ENCODE data around the gene ANKS1B. TPM values are rescaled to one million over a fixed set of nuclear protein-coding genes. Genes with fewer than 3 reads are reported as not detected.

ANKS1B gene
- total RNA-seq, 1 donor from 2014 or later = 11.3 TPM

GRCh38 chr12:99700032-99700431 is 284.7 kb downstream of the ANKS1B start:
- Mint-ChIP-seq H3K4me3 (ENCODE audit: unreplicated experiment) (no peak overlapping the region), H3K27me3 (ENCODE audit: unreplicated experiment) (no peaks in the 10 kb centered on the region), H3K9me3 (ENCODE audit: unreplicated experiment) (no peaks in the 10 kb centered on the region), H3K27ac (ENCODE audit: unreplicated experiment) (no peak overlapping the region), H3K4me1 (ENCODE audit: low read depth, unreplicated experiment) (peaks cover 2% of the 10 kb centered on the region), H3K36me3 (ENCODE audit: unreplicated experiment) (no peaks in the 10 kb centered on the region)
- no peak for DNase-seq
- no peak for TF ChIP-seq CTCF (IDR thresholded peaks at IDR 0.05; ENCODE audit: partially characterized antibody, unreplicated experiment)

- Mint-ChIP-seq H3K9me3 (ENCODE audit: unreplicated experiment) (no peaks in the 10 kb centered on the region), H3K4me3 (ENCODE audit: unreplicated experiment) (no peak overlapping the region)
These were observed 289.7 kb downstream of the ANKS1B start for GRCh38 chr12:99695050-99695449.

GRCh38 chr12:99686142-99686541 is 298.6 kb downstream of the ANKS1B start:
- DNase-seq = no peak
- no peak for TF ChIP-seq CTCF (IDR thresholded peaks at IDR 0.05; ENCODE audit: partially characterized antibody, unreplicated experiment)
- H3K4me3 Mint-ChIP-seq (ENCODE audit: unreplicated experiment) = no peak overlapping the region
- H3K9me3 Mint-ChIP-seq (ENCODE audit: unreplicated experiment) = no peaks in the 10 kb centered on the region
- H3K36me3 Mint-ChIP-seq (ENCODE audit: unreplicated experiment) = no peaks in the 10 kb centered on the region
- H3K27ac Mint-ChIP-seq (ENCODE audit: unreplicated experiment) = no peak overlapping the region
- H3K4me1 Mint-ChIP-seq (ENCODE audit: low read depth, unreplicated experiment) = no peaks in the 10 kb centered on the region
- H3K27me3 Mint-ChIP-seq (ENCODE audit: unreplicated experiment) = no peaks in the 10 kb centered on the region

More at GRCh38 chr12:99695050-99695449, 289.7 kb downstream of the ANKS1B start:
- Mint-ChIP-seq H3K4me1 (ENCODE audit: low read depth, unreplicated experiment) (peaks cover 2% of the 10 kb centered on the region), H3K36me3 (ENCODE audit: unreplicated experiment) (no peaks in the 10 kb centered on the region), H3K27ac (ENCODE audit: unreplicated experiment) (no peak overlapping the region), H3K27me3 (ENCODE audit: unreplicated experiment) (no peaks in the 10 kb centered on the region)
- no peak for DNase-seq
- no peak for TF ChIP-seq CTCF (IDR thresholded peaks at IDR 0.05; ENCODE audit: partially characterized antibody, unreplicated experiment)

- Mint-ChIP-seq H3K27ac (ENCODE audit: unreplicated experiment) (no peak overlapping the region), H3K9me3 (ENCODE audit: unreplicated experiment) (no peaks in the 10 kb centered on the region), H3K4me1 (ENCODE audit: low read depth, unreplicated experiment) (no peaks in the 10 kb centered on the region), H3K27me3 (ENCODE audit: unreplicated experiment) (no peaks in the 10 kb centered on the region), H3K36me3 (ENCODE audit: unreplicated experiment) (no peaks in the 10 kb centered on the region), H3K4me3 (ENCODE audit: unreplicated experiment) (no peak overlapping the region)
- no peak for DNase-seq
- no peak for TF ChIP-seq CTCF (IDR thresholded peaks at IDR 0.05; ENCODE audit: partially characterized antibody, unreplicated experiment)
These were observed 304.5 kb downstream of the ANKS1B start for GRCh38 chr12:99680276-99680675.

GRCh38 chr12:99670635-99671034 is 314.1 kb downstream of the ANKS1B start:
- H3K4me1 Mint-ChIP-seq (ENCODE audit: low read depth, unreplicated experiment) = no peaks in the 10 kb centered on the region
- H3K4me3 Mint-ChIP-seq (ENCODE audit: unreplicated experiment) = no peak overlapping the region
- no peak for TF ChIP-seq CTCF (IDR thresholded peaks at IDR 0.05; ENCODE audit: partially characterized antibody, unreplicated experiment)
- no peak for DNase-seq
- no peaks in the 10 kb centered on the region for H3K9me3 Mint-ChIP-seq (ENCODE audit: unreplicated experiment)
- H3K27me3 Mint-ChIP-seq (ENCODE audit: unreplicated experiment) = peaks cover 1% of the 10 kb centered on the region
- H3K27ac Mint-ChIP-seq (ENCODE audit: unreplicated experiment) = no peak overlapping the region
- H3K36me3 Mint-ChIP-seq (ENCODE audit: unreplicated experiment) = no peaks in the 10 kb centered on the region

All from glutamatergic neuron (in vitro differentiated cells).